BE2C (cell line): ENCODE results near the gene CAPZA2.

ENCODE experiments used
- DNase-seq: peaks from one replicate; pipeline ENCODE4 v3.0.0-alpha.2; 2020
- H3K27me3 ChIP-seq: fragments of 250-450 bp; sonication (Bioruptor Pico); 2 replicates; pipeline ENCODE4 v1.5.1; 2020; ENCODE audit warnings: mild to moderate bottlenecking
- H3K36me3 ChIP-seq: fragments of 250-450 bp; sonication (Bioruptor Pico); 2 replicates; pipeline ENCODE4 v1.5.1; 2020; ENCODE audit warnings: mild to moderate bottlenecking
- H3K4me1 ChIP-seq: fragments of 250-450 bp; sonication (Bioruptor Pico); 2 replicates; pipeline ENCODE4 v1.5.1; 2020
- H3K4me3 ChIP-seq: 2 replicates; pipeline ENCODE4 v1.5.1; 2011; ENCODE audit warnings: low read depth, low read length
- H3K9me3 ChIP-seq: fragments of 250-450 bp; sonication (Bioruptor Pico); 2 replicates; pipeline ENCODE4 v1.5.1; 2020
- TF ChIP-seq, protein P1 (sequence below): IDR thresholded peaks from 2 replicates; pipeline ENCODE4 v1.5.1; 2012; ENCODE audit warnings: mild to moderate bottlenecking, low read depth, low read length

CAPZA2 gene

DNA sequence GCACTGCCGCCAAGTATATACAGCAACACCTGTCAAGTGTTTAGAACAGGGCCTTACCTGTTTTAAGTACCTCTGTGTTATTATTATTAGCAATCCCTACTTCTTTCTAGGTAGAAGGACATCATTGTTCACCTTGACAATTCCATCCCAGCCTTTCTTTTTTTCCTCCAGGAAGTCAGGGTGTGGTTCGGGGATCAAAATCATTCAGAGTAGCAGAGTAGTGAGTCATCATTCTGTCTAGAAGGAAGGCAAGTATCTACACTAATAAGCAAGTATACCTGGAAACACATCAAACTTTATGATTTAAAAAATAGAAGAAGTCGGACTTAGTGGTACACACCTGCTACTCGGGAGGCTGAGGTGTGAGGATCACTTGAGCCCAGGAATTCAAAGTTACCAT, 25.5 kb upstream of the CAPZA2 start:
- Histone ChIP-seq H3K36me3 (no peaks in the 10 kb centered on the region), H3K9me3 (no peaks in the 10 kb centered on the region), H3K4me3 (no peak overlapping the region), H3K27me3 (peaks cover 31% of the 10 kb centered on the region), H3K4me1 (no peaks in the 10 kb centered on the region)
- DNase-seq = no peak
- TF ChIP-seq, protein P1, sequence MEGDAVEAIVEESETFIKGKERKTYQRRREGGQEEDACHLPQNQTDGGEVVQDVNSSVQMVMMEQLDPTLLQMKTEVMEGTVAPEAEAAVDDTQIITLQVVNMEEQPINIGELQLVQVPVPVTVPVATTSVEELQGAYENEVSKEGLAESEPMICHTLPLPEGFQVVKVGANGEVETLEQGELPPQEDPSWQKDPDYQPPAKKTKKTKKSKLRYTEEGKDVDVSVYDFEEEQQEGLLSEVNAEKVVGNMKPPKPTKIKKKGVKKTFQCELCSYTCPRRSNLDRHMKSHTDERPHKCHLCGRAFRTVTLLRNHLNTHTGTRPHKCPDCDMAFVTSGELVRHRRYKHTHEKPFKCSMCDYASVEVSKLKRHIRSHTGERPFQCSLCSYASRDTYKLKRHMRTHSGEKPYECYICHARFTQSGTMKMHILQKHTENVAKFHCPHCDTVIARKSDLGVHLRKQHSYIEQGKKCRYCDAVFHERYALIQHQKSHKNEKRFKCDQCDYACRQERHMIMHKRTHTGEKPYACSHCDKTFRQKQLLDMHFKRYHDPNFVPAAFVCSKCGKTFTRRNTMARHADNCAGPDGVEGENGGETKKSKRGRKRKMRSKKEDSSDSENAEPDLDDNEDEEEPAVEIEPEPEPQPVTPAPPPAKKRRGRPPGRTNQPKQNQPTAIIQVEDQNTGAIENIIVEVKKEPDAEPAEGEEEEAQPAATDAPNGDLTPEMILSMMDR = no peak

DNA sequence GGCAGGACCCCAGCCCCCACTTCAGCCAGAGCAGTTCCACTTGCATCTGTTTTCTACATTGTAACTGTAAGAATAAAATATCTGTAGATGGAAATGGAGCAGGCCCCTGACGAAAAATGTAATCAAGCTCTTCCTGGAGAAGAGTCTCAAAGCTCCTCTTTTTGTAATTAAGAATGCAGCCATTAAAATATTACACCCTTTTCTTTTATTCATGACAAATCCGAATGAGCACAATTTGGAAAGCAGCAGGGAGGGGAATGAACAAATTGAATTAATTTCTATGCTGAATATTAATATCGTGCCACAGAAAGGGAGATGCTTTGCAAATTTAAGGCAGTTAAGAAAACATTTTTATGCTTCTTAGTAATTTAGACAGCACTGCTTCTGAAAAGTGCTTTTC, 24.8 kb upstream of the CAPZA2 start:
- no peak for DNase-seq
- Histone ChIP-seq H3K27me3 (peaks cover 31% of the 10 kb centered on the region), H3K4me1 (no peaks in the 10 kb centered on the region), H3K9me3 (no peaks in the 10 kb centered on the region), H3K4me3 (no peak overlapping the region), H3K36me3 (no peaks in the 10 kb centered on the region)
- TF ChIP-seq, protein P1 = no peak

DNA sequence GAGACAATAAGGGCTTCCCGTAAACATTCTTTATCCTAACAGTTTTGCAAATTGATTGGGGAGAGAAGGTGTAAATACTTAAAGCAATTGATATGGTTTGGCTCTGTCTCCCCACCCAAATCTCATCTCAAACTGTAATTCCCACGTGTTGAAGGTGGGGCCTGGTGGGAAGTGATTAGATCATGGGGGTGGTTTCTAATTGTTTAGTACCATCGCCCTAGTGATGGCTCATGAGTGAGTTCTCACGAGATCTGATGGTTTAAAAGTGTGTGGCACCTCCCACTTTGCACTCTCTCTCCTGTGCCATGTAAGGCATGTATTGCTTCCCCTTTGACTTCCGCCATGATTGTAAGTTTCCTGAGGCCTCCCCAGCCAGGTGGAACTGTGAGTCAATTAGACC, 22.1 kb upstream of the CAPZA2 start:
- H3K36me3 ChIP-seq = no peaks in the 10 kb centered on the region
- TF ChIP-seq, protein P1 = no peak
- no peak for DNase-seq
- H3K4me1 ChIP-seq = no peaks in the 10 kb centered on the region
- no peak overlapping the region for H3K4me3 ChIP-seq
- H3K9me3 ChIP-seq = no peaks in the 10 kb centered on the region
- peaks cover 36% of the 10 kb centered on the region for H3K27me3 ChIP-seq

DNA sequence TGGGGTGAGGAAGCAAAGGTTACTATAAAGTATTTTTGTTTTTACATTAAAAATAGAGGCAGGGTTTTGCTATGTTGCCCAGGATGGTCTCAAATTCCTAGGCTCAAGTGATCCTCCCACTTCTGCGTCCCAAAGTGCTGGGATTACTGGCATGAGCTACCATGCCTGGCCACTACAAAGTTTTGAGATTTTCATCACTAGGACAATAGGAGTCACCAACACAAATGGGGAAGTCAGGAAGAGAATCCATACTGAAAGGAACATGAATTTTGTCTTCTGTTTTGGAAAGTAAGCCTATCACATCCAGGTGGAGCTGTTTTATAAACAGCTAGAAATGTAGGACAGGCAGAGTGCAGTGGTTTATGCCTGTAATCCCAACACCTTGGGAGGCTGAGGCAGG, 20.0 kb upstream of the CAPZA2 start:
- TF ChIP-seq, protein P1 = no peak

DNA sequence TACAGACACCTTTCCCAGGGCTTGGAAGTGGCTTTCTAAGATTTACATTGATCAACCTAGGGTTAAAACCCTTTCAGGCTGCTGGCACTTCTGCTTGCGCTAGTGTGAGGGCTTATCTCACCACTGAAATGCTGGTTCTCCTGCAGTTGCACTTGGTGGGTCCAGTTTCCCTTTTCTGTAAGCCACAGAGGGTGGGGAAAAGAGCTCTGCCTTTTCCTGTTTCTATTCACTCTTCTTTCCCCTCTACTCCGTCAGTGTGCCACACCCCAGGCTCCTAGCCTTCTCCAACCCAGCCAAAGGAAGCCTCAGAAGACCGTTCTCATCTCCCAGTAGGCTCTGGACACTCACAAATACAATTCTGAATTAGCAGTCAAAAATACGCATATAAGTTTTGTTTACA, 19.0 kb upstream of the CAPZA2 start:
- Histone ChIP-seq H3K4me3 (no peak overlapping the region), H3K27me3 (peaks cover 27% of the 10 kb centered on the region), H3K36me3 (no peaks in the 10 kb centered on the region), H3K4me1 (no peaks in the 10 kb centered on the region), H3K9me3 (no peaks in the 10 kb centered on the region)
- DNase-seq = no peak
- TF ChIP-seq, protein P1 = no peak

More for the DNA sequence above, 20.0 kb upstream of the CAPZA2 start:
- Histone ChIP-seq H3K27me3 (peaks cover 27% of the 10 kb centered on the region), H3K36me3 (no peaks in the 10 kb centered on the region), H3K4me1 (no peaks in the 10 kb centered on the region), H3K9me3 (no peaks in the 10 kb centered on the region), H3K4me3 (no peak overlapping the region)
- no peak for DNase-seq

DNA sequence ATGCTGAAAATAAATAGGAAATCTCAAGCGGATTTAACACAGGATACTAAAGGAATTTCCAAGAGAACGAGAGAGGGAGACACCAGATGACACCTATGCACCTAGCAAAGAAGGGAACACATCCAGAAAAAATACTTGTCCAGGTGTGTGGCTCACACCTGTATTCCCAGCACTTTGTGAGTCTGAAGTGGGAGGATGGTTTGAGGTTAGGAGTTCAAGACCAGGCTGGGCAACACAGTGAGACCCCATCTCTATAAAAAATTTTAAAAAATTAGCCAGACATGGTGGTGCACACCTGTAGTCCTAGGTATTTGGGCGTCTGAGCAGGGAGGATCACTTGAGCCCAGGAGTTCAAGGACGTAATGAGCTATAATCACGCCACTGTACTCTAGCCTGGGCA, 11.2 kb upstream of the CAPZA2 start:
- no peaks in the 10 kb centered on the region for H3K9me3 ChIP-seq

More for the DNA sequence above, 11.2 kb upstream of the CAPZA2 start:
- Histone ChIP-seq H3K4me3 (no peak overlapping the region), H3K4me1 (no peaks in the 10 kb centered on the region), H3K27me3 (peaks cover 10% of the 10 kb centered on the region), H3K36me3 (no peaks in the 10 kb centered on the region)
- TF ChIP-seq, protein P1 = no peak
- DNase-seq = no peak
